Bronchial epithelial cell (primary cell): ENCODE measurements around the gene NOTCH1. TPM values are rescaled to one million over a fixed set of nuclear protein-coding genes. Genes with fewer than 3 reads are reported as not detected.

Experiments used
- DNase-seq: peaks from one replicate; pipeline ENCODE4 v3.0.0-alpha.2; 2010; ENCODE audit warnings: low read depth
- FAIRE-seq: peaks from 2 replicates; lab custom pipeline; 2011; peaks lifted over from hg19 to GRCh38; lab: Jason Lieb, UNC
- H3K27me3 ChIP-seq: 2 replicates; pipeline ENCODE4 v1.5.1; 2011; ENCODE audit warnings: low read length; ENCODE audit not compliant: control insufficient read depth, insufficient read depth
- H3K36me3 ChIP-seq: 2 replicates; pipeline ENCODE4 v1.5.1; 2011; ENCODE audit warnings: low read length; ENCODE audit not compliant: control insufficient read depth, insufficient read depth
- H3K4me3 ChIP-seq: 2 replicates; pipeline ENCODE4 v1.5.1; 2011; ENCODE audit warnings: mild to moderate bottlenecking, low read depth, low read length, control low read depth
- total RNA-seq: library from RNA; depleted of rRNA; stranded (reverse); fragments of >200 nt; gene quantifications from 2 replicates; pipeline ENCODE4 v1.2.1, GENCODE V29; 2014
- TF ChIP-seq, protein P1 (sequence below): IDR thresholded peaks from 2 replicates; pipeline ENCODE4 v1.5.1; 2011; ENCODE audit warnings: mild to moderate bottlenecking, moderate library complexity, low read length, control low read depth, inconsistent platforms; ENCODE audit not compliant: insufficient read depth, severe bottlenecking

NOTCH1 gene
- total RNA-seq, 1 donor from 2014 or later = 70.0 TPM

DNA sequence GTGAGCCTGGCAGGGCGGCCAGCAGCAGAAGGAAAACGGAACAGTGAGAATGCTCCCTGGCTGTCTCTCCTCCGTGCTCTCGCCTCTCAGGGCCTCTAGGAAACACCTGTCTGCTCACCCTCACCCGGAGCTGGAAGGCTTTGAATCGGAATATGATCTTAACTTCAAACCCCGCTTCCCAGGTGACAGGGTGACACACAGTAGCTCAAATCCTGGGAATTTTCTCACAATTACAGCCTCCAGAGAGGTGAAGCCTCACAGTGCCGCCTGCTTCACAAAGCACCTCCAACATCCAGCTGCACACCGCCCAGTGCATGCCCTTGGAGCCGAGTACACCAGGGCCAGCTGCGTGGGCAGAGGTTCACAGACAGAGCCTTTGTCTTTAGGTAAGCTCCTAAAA is 75.5 kb downstream of the NOTCH1 start:
- H3K27me3 ChIP-seq = no peaks in the 10 kb centered on the region
- no peak overlapping the region for H3K4me3 ChIP-seq
- no peak for FAIRE-seq
- H3K36me3 ChIP-seq = peaks cover 71% of the 10 kb centered on the region
- TF ChIP-seq, protein P1, sequence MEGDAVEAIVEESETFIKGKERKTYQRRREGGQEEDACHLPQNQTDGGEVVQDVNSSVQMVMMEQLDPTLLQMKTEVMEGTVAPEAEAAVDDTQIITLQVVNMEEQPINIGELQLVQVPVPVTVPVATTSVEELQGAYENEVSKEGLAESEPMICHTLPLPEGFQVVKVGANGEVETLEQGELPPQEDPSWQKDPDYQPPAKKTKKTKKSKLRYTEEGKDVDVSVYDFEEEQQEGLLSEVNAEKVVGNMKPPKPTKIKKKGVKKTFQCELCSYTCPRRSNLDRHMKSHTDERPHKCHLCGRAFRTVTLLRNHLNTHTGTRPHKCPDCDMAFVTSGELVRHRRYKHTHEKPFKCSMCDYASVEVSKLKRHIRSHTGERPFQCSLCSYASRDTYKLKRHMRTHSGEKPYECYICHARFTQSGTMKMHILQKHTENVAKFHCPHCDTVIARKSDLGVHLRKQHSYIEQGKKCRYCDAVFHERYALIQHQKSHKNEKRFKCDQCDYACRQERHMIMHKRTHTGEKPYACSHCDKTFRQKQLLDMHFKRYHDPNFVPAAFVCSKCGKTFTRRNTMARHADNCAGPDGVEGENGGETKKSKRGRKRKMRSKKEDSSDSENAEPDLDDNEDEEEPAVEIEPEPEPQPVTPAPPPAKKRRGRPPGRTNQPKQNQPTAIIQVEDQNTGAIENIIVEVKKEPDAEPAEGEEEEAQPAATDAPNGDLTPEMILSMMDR = no peak
- DNase-seq = no peak

DNA sequence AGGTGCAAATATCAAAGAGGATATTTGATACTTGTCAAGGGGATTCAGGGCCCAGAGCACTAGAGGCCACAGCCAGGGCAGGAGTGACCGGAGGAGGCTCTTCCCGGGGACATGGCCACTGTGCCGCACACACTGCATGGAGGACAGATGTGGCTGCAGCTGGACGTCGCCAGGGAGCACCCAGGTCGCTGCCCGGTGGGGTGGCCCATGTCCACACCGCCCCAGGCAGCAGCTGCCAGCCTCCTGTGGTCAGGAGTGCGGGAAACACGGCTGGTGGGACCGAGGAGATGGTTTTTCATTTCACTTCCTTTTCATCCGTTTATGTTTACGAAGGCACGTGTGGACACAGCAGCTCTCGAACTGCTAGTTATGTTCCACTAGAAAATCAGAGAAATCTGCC is 78.1 kb downstream of the NOTCH1 start:
- peaks cover 61% of the 10 kb centered on the region for H3K36me3 ChIP-seq
- no peak for FAIRE-seq

DNA sequence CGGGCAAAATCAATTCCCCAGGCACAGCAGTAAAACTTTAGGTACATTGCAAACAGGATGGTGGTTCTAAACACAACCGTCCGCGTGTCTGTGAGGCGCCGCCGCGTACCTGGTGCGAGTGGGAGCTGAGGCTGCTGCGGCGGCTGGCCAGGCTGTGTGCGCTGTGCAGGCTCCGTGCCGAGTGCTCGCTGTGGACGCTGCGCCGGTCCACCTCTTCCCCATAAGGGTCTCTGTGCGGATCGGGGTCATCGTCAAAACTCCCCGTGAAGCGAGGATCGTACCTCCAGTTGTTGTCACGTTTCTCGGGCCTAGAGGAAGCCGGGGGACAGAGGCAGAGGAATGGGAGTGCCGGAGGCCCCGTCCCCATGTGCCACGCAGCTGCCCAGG is 79.7 kb downstream of the NOTCH1 start:
- Histone ChIP-seq H3K27me3 (no peaks in the 10 kb centered on the region), H3K36me3 (peaks cover 61% of the 10 kb centered on the region), H3K4me3 (no peak overlapping the region)
- DNase-seq (no peak), FAIRE-seq (no peak)
- TF ChIP-seq, protein P1 = no peak

More for the DNA sequence above, 78.1 kb downstream of the NOTCH1 start:
- Histone ChIP-seq H3K4me3 (no peak overlapping the region), H3K27me3 (no peaks in the 10 kb centered on the region)
- TF ChIP-seq, protein P1 = no peak
- DNase-seq = no peak

DNA sequence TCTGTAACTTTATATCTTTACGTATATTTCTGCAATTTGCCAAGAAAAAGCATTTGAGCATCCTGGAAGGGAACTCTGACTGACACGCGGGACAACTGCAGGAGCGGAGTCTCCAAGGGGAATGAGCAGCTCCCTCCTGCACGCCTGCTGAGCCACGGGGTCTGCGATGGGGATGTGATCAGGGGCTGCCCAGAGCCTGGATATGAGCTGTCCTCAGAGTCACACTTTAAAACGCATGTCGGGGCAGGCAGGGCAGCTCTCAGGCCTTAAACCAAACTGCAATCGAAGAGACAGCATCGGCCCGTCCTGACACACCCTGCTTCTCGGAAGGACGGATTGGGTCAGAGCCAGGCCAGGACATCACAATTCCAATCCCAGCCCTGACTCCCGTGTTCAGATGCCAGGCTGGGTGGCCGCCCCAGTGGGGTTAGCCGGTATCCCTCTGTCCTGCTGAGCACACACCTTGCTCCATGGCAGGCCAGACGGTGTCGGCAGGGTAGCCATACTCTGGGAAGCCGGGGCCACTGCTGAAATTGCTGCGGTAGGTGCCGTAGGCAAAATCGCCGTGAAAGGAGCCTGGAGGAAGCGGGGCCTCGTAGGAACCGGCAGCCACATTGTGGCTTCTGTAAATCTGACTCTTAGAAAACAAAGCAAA is 80.2 kb downstream of the NOTCH1 start:
- TF ChIP-seq, protein P1 = no peak
- no peaks in the 10 kb centered on the region for H3K27me3 ChIP-seq
- peaks cover 61% of the 10 kb centered on the region for H3K36me3 ChIP-seq
- DNase-seq (no peak), FAIRE-seq (no peak)
- no peak overlapping the region for H3K4me3 ChIP-seq

DNA sequence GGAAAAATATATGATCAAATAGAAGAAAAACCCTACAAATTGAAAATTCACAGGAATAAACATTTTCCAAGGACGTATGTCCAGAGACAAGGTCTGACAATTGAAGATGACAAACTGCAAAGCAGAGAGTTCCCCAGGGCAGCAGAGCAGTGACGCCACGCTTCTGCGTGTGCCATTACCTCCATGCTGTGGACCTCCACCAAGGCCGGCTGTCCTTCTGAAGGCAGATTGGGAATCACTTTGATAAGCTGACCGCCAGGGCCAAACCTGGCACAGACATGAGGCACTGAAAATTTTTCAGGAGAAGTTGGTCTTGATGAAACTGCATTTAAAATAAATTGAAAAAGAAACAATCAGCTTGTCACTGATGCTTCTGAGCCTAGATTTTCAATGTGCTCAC is 81.6 kb downstream of the NOTCH1 start:
- DNase-seq (no peak), FAIRE-seq (no peak)
- H3K36me3 ChIP-seq = peaks cover 59% of the 10 kb centered on the region

More for the DNA sequence above, 81.6 kb downstream of the NOTCH1 start:
- TF ChIP-seq, protein P1 = no peak
- Histone ChIP-seq H3K27me3 (no peaks in the 10 kb centered on the region), H3K4me3 (no peak overlapping the region)
